NCI-H2029 (cell line): ENCODE results near the gene ICOSLG.
"Not testable (repeated sequence)": the region's sequence is repeated elsewhere in the genome, so short reads cannot be mapped to it uniquely, and the experiment has no call there.

Experiments
- DNase-seq: peaks from one replicate; lab custom pipeline; 2025; lab: John Stamatoyannopoulos, UW

Gene ICOSLG

GRCh38 chr21:44263768-44264167 lies 23.0 kb upstream of the ICOSLG start:
- DNase-seq = no peak

GRCh38 chr21:44263221-44263760 lies 22.5 kb upstream of the ICOSLG start:
- no peak for DNase-seq

DNA sequence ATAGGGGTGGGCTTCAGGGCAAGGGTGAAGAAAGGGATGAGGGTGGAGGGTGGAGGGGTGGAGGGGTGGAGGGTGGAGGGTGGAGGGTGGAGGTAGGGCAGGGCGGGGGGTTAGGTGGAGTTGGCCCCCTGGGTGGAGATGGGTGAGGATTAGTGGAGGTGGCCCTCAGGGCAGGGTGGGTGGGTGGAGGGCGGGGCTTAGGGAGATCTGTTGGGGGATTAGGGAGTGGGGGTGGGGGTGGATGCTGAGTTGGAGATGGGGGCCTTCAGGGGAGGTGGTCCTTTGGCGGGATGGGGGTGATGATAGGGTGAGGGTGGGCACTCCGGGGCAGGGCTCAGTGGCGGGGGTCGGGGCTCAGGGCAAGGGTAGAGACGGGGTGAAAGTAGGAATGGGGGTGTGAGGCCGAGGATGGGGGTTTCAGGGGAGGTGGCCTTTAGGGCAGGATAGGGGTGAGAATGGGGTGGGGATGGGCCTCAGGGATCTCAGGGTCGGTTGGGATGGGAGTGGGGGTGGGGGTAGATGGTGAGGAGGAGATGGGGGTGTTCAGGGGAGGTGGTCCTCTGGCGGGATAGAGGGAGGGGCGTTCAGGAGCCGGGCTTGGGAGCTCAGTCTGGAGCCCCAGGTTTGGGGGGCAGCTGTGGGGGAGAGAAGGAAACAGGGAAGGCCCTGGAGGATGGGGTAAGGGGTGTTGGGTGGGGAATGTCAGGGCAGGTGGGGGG lies 21.8 kb upstream of the ICOSLG start:
- DNase-seq = no peak

DNA sequence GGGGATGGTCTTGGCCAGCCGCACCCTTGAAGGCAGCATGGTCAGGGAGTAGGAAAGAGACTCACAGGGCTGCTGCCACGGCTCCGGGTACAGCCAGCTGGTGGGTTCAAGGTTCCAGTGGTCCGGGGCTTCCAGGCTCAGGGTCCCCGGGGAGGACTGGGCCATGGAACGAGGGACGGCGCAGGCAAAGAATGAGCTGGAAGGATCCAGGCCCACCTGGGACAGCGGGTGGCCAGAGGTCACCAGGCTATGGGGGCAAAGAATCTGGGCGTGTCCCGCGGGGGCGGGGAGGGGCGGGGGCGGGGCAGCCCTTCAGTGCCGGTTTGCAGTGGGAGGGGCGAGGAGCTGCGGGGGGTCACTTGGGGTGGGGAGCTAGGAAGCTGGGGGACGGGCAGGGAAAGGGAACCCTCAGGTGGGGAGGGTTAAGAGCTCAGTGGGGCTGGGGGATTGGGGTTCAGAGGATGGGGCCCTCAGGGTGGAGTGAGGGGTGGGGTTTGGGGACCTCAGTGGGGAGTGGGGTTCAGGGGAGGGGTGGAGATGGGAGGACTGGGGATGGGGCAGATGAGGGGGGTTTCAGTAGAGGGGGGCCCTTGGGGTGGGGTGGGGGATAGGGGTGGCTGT lies 21.0 kb upstream of the ICOSLG start, which contains the start of gene DNMT3L:
DNMT3L (minus strand) TSS at position 223 of the 621 bp plus-strand sequence. CDS start 638 bp downstream, outside the sequence.
- DNase-seq = no peak

GRCh38 chr21:44260791-44261631 lies 20.3 kb upstream of the ICOSLG start:
- no peak for DNase-seq

- no peak for DNase-seq
Observed at GRCh38 chr21:44260066-44260465, 19.3 kb upstream of the ICOSLG start.

GRCh38 chr21:44259082-44259705 lies 18.5 kb upstream of the ICOSLG start:
- DNase-seq = no peak

- DNase-seq = no peak
Observed at GRCh38 chr21:44258056-44258725, 17.4 kb upstream of the ICOSLG start.

DNA sequence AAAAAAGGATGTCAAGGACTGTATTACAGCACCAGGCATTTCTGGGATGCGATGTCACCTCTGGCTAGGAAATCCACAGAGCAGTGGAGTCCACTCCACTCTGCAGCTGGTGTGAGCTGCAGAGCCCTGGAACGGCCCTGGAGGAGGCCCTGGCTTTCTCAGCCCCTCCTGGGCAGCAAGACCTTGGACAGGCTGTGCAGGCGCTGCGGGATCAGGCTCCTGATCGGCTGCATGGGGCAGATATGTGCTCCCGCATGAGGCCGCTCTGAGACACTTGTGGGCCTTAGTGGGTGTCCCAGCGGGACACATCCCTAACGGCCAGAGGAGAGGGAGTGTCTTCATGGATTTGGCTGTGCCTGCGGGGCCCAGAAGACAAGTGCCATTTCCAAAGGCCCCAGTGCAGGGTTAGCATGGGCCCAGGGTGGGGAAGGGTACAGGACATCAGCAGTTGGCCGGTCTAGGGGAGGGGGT lies 14.8 kb upstream of the ICOSLG start:
- DNase-seq = peak; percentile 15

DNA sequence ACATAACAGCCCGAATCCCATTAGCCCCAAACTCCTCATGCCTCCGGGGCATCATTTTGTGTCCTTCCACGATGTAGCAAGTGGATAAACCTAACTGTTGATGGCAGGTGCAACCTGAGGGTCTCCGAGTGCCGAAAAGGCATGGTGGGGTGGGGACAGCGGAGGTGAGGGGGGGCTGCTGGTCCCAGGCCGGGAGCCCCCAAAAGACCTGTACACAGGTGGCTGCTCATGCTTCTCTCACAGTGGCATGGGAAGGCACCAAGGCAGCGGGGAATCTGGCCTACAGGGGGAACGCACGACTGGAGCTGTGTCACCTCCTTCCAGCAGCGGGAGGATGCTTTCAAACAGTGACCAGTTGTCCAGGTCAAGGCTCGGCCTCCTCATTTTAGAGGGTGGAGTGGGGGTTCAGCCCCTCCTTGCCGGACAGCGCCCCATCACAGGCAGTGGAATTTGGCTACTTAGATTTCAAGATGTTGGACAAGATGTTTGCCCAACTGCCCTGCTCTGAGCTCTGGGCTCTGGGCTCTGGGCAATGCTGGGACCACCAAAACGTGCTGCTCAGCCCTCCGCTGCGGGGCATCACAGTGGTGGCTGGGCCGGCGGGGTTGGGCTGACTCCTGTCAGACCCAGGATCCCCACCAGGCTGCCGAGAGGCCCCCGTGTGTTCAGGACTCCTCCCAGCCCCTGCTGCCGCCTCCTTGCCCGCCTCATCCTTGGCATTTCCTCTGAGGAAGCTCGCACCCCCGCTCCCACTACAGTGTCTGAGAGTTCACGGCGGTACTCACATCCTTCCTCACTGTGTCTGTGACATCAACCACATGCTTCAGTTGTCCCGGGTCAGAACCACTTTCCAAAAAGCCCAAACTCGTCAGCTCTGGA lies 13.3 kb upstream of the ICOSLG start:
- DNase-seq = no peak

GRCh38 chr21:44249204-44250037 lies 8.7 kb upstream of the ICOSLG start:
- DNase-seq = not testable (repeated sequence)

- DNase-seq = not testable (repeated sequence)
Observed at GRCh38 chr21:44247904-44248303, 7.2 kb upstream of the ICOSLG start.

- not testable (repeated sequence) for DNase-seq
Observed at GRCh38 chr21:44243980-44244379, 3.2 kb upstream of the ICOSLG start.

DNA sequence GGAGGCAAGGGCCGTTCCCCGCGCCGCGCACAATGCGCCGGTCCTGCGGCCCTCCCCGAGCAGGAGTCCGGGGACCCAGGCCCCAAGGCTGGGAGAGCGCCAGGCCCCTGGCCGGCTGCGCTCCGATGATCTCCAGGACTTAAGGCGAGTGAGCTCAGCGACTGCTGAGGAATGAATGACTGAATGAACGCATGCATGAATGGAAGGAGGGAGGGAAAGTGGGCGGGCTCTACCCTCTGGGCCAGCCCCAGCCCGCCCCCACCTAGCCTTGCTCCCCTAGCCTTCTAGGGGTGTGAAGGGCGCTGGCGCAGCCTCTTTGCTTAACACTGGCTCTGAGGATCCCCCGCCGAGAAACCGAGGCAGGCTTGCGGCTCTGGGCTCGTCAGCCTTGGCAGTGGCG lies 538 bp upstream of the ICOSLG start:
- not testable (repeated sequence) for DNase-seq

- not testable (repeated sequence) for DNase-seq
Observed at GRCh38 chr21:44240353-44240752, 390 bp downstream of the ICOSLG start.

DNA sequence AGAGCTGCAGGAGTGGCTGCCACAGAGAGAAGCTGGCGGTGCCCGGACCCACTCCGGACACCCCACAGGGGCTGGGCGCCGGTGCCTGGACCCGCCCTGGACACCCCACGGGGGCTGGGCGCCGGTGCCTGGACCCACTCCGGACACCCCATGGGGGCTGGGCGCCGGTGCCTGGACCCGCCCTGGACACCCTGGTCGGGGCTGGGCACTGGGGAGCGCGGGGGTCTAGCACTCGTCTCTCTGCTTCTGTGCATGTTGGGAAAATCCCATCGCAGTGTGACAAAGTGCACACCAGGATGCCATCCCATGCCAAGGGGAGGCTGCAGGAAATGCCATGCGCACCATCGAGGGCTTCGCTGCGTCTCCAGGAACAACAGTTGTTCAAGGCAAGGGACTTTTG lies 11.2 kb downstream of the ICOSLG start:
- not testable (repeated sequence) for DNase-seq

- DNase-seq = not testable (repeated sequence)
Observed at GRCh38 chr21:44228109-44228508, 12.6 kb downstream of the ICOSLG start.

DNA sequence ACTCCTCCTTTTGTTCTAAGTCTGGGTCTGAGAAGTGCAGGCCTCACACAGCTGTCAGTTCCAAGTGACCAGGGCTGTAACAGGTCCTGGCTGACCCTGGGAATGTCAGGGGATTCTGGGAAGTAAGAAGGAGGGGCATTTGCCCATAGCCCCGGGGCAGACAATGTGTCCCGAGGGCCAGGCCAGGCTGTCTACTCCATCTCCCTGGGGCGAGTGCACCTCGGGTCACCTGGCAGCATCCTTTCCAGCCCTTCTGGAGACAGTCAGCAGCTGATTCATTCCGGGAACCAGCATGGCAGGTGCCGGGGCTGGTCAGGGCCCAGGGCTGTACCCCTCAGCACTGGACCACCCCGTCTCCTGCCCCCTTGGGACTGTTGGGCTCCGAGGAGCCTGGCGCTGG lies 13.1 kb downstream of the ICOSLG start:
- not testable (repeated sequence) for DNase-seq

GRCh38 chr21:44225605-44226004 lies 15.1 kb downstream of the ICOSLG start:
- not testable (repeated sequence) for DNase-seq
